Measurements from ENCODE around the gene RGS7. TPM values are rescaled to one million over a fixed set of nuclear protein-coding genes. Genes with fewer than 3 reads are reported as not detected.

The RGS7 gene
- total RNA-seq, 4 donors from 2014 or later = 0.27 TPM; not detected in 3

DNA sequence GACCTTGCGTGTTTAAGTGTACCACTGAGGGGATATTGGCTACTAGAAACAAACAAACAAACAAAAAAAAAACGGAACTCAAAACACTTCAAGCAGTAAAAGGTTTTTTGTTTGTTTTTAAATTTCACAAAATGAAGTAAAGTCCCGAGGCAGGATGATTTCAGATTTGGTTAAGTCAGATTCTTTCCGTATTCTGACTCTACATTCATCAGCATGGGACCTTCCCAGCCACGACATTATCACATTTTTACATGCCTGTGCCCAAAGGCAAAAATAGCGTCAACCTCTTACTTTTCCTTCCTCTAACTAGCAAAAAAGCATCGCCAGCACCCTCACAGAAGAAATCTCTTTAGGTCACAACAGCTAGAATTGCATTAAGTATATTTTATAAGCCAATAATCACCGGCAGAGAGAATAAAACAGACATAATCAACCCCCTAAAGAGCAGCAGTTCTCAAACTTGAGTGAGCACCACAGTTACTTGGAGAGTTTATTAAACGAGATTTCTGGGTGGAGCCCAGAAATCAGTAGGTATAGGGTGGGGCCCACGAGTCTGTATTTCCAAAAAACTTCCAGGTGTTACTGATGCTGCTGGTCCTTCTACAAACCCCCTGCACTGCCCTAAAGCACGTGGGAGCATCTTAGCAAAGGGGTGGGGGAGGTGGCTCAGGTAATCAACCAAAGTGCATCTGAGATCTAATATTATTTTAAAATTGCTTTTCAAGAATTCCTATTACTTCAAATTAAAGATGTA, 227.6 kb downstream of the RGS7 start:
- no peaks in the 10 kb centered on the region for H3K4me1 ChIP-seq
- H3K27me3 ChIP-seq = no peaks in the 10 kb centered on the region
- TF ChIP-seq, protein P1, sequence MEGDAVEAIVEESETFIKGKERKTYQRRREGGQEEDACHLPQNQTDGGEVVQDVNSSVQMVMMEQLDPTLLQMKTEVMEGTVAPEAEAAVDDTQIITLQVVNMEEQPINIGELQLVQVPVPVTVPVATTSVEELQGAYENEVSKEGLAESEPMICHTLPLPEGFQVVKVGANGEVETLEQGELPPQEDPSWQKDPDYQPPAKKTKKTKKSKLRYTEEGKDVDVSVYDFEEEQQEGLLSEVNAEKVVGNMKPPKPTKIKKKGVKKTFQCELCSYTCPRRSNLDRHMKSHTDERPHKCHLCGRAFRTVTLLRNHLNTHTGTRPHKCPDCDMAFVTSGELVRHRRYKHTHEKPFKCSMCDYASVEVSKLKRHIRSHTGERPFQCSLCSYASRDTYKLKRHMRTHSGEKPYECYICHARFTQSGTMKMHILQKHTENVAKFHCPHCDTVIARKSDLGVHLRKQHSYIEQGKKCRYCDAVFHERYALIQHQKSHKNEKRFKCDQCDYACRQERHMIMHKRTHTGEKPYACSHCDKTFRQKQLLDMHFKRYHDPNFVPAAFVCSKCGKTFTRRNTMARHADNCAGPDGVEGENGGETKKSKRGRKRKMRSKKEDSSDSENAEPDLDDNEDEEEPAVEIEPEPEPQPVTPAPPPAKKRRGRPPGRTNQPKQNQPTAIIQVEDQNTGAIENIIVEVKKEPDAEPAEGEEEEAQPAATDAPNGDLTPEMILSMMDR (IDR thresholded peaks at IDR 0.05) = no peak
- WGBS, 2 donors (ENCODE audit: low coverage in 1 of 2) = 58 to 59% methylated on average over 10 to 11 of the region's 11 CpGs
- ATAC-seq = no peak
- no peak overlapping the region for H3K4me3 ChIP-seq
- H3K36me3 ChIP-seq = no peaks in the 10 kb centered on the region
- H3K9me3 ChIP-seq = no peaks in the 10 kb centered on the region
- no peak overlapping the region for H3K27ac ChIP-seq

DNA sequence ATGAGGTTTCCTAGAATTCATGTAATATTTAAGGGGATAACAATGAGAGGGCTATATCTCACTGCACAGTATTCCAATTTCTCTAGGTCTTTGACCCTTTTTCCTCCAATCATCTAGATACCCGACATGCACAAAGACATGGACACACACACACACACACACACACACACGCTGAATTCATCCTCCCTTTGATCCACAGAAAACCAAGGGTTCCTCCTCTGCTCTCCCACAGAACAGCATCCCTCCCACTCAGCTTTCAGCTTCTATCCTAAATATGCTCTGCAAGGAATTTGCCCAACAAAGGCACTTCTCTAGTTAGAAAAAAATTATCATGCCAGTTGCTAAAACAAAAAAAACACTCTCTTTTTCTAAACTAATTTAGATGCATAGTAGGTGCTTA, 231.7 kb downstream of the RGS7 start:
- no peaks in the 10 kb centered on the region for H3K9me3 ChIP-seq
- TF ChIP-seq, protein P1 (IDR thresholded peaks at IDR 0.05) = no peak
- TF ChIP-seq POLR2AphosphoS5 (IDR thresholded peaks at IDR 0.05) (no peak), EP300 (IDR thresholded peaks at IDR 0.05) (no peak), POLR2A (IDR thresholded peaks at IDR 0.05) (no peak)
- H3K27me3 ChIP-seq = no peaks in the 10 kb centered on the region
- WGBS, 2 donors (ENCODE audit: low coverage in 1 of 2) = 69 to 82% methylated on average over 2 of the region's 2 CpGs
- H3K36me3 ChIP-seq = no peaks in the 10 kb centered on the region
- ATAC-seq = no peak
- H3K27ac ChIP-seq = no peak overlapping the region
- no peaks in the 10 kb centered on the region for H3K4me1 ChIP-seq
- no peak overlapping the region for H3K4me3 ChIP-seq

DNA sequence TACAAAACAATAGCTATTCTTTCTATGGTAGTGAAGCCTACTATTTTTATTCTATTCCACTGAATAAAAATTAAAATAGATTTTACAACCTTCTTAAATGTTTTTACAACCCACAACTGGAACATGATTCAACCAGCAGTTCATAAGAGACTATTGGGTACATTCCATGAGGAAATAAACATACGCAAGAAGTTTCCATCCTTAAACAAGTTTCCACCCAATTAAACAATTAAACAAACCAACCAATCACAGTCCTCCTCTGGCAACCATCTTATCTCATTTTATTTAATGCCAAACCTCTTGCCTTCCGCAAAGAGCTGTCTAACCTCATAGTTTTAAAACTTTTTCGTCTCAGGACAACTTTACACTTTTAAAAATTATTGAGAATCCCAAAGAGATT, 239.0 kb downstream of the RGS7 start:
- Histone ChIP-seq H3K27me3 (no peaks in the 10 kb centered on the region), H3K4me3 (no peak overlapping the region), H3K4me1 (no peaks in the 10 kb centered on the region), H3K9me3 (no peaks in the 10 kb centered on the region), H3K36me3 (no peaks in the 10 kb centered on the region), H3K27ac (no peak overlapping the region)
- no peak for TF ChIP-seq POLR2AphosphoS5 (IDR thresholded peaks at IDR 0.05)
- no peak for TF ChIP-seq EP300 (IDR thresholded peaks at IDR 0.05)
- TF ChIP-seq POLR2A (IDR thresholded peaks at IDR 0.05) = no peak
- TF ChIP-seq, protein P1 (IDR thresholded peaks at IDR 0.05) = no peak
- no peak for ATAC-seq
- 76 to 77% methylated on average over 3 of the region's 3 CpGs for WGBS, 2 donors (ENCODE audit: low coverage in 1 of 2)

DNA sequence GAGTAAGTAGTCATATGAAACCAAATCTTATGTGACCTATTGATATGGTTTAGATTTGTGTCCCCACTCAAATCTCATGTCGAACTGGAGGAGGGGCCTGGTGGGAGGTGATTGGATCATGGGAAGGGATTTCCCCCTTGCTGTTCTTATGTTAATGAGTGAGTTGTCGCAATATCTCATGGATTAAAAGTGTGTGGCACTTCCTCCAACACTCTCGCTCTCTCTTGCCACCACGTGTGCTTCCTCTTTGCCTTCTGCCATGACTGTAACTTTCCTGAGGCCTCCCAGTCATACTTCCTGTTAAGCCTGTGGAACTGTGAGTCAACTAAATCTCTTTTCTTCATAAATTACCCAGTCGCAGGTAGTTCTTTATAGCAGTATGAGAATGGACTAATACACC, 241.2 kb downstream of the RGS7 start:
- no peak overlapping the region for H3K4me3 ChIP-seq
- H3K27me3 ChIP-seq = no peaks in the 10 kb centered on the region
- no peak overlapping the region for H3K27ac ChIP-seq
- TF ChIP-seq, protein P1 (IDR thresholded peaks at IDR 0.05) = no peak
- TF ChIP-seq POLR2AphosphoS5 (IDR thresholded peaks at IDR 0.05) (no peak), POLR2A (IDR thresholded peaks at IDR 0.05) (no peak), EP300 (IDR thresholded peaks at IDR 0.05) (no peak)
- 79 to 86% methylated on average over 1 to 5 of the region's 5 CpGs for WGBS, 2 donors (ENCODE audit: low coverage in 1 of 2)
- no peak for ATAC-seq
- H3K36me3 ChIP-seq = no peaks in the 10 kb centered on the region
- no peaks in the 10 kb centered on the region for H3K9me3 ChIP-seq
- H3K4me1 ChIP-seq = no peaks in the 10 kb centered on the region

DNA sequence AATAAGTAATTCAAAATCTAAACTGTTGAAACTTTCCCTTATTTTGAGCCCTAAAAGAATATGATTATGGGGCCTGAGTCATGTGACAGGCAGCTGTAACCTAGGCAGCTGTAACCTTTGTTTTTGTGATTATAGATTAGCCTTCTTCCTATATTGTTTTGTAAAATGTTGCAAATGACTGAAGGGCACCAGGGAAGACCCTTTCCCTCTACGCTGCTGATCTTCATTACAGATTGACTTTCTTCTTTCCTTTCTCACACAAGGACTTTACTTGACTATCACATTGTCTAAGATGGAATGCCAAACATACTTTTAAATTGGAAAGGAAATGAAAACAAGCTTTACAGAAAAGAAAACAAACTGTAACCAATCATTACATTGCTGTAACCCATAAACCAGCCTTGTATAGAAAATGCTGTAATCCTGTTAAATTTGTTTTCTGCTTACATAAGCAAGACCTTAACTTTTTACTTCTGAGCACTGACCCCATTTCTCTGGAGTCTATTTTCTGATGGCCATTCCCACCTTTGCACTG, 242.2 kb downstream of the RGS7 start:
- no peaks in the 10 kb centered on the region for H3K4me1 ChIP-seq
- H3K27ac ChIP-seq = no peak overlapping the region
- no peak for TF ChIP-seq EP300 (IDR thresholded peaks at IDR 0.05)
- TF ChIP-seq, protein P1 (IDR thresholded peaks at IDR 0.05) = no peak
- TF ChIP-seq POLR2A (IDR thresholded peaks at IDR 0.05) = no peak
- no peak for TF ChIP-seq POLR2AphosphoS5 (IDR thresholded peaks at IDR 0.05)
- no peaks in the 10 kb centered on the region for H3K36me3 ChIP-seq
- H3K27me3 ChIP-seq = no peaks in the 10 kb centered on the region
- no peak overlapping the region for H3K4me3 ChIP-seq
- no peaks in the 10 kb centered on the region for H3K9me3 ChIP-seq
- WGBS, 2 donors (ENCODE audit: low coverage in 1 of 2) = 18 to 63% methylated on average over 1 of the region's 1 CpG
- no peak for ATAC-seq

Data from gastroesophageal sphincter (tissue), 4 donors.